OCI-LY1 (cell line): ENCODE measurements around the gene TAX1BP3.

Experiments
- H2AFZ ChIP-seq: fragments of 200-600 bp; sonication (generic), shearing (Covaris generic); 2 replicates; pipeline ENCODE4 v1.6.0; 2014; ENCODE audit warnings: antibody characterized with exemption, mild to moderate bottlenecking, low read length
- H3F3A ChIP-seq: fragments of 200-600 bp; sonication (generic), shearing (Covaris generic); 2 replicates; pipeline ENCODE4 v1.6.0; 2014; ENCODE audit warnings: mild to moderate bottlenecking, antibody characterized with exemption, low read length, moderate library complexity; ENCODE audit not compliant: insufficient read depth
- H3K27ac ChIP-seq: fragments of 200-600 bp; sonication (generic); 2 replicates; pipeline ENCODE4 v1.5.1; 2014; ENCODE audit warnings: low read length, mixed run types, mild to moderate bottlenecking, low read depth; ENCODE audit not compliant: poor library complexity, severe bottlenecking
- H3K27me3 ChIP-seq: fragments of 200-600 bp; sonication (generic); 2 replicates; pipeline ENCODE4 v1.6.0; 2014; ENCODE audit warnings: antibody characterized with exemption, mild to moderate bottlenecking, low read length, moderate library complexity; ENCODE audit not compliant: insufficient read depth
- H3K36me3 ChIP-seq: fragments of 200-600 bp; sonication (generic); 2 replicates; pipeline ENCODE4 v1.6.1; 2014; ENCODE audit warnings: mild to moderate bottlenecking, antibody characterized with exemption, low read length, moderate library complexity, mixed read lengths; ENCODE audit not compliant: insufficient read depth
- H3K4me1 ChIP-seq: fragments of 200-600 bp; sonication (generic); 2 replicates; pipeline ENCODE4 v1.5.1; 2014; ENCODE audit warnings: mild to moderate bottlenecking, low read length, moderate library complexity; ENCODE audit not compliant: insufficient read depth, severe bottlenecking
- H3K4me2 ChIP-seq: fragments of 200-600 bp; sonication (generic), shearing (Covaris generic); 2 replicates; pipeline ENCODE4 v1.6.1; 2014; ENCODE audit warnings: low read length
- H3K4me3 ChIP-seq: fragments of 200-600 bp; sonication (generic); 2 replicates; pipeline ENCODE4 v1.5.1; 2014; ENCODE audit warnings: low read length, low read depth, mild to moderate bottlenecking, mixed read lengths; ENCODE audit not compliant: poor library complexity, severe bottlenecking
- H3K79me2 ChIP-seq: fragments of 200-600 bp; shearing (Covaris generic); 2 replicates; pipeline ENCODE4 v1.6.1; 2016; ENCODE audit warnings: mixed run types, low read length, mixed read lengths; ENCODE audit not compliant: insufficient read depth
- H3K9ac ChIP-seq: fragments of 200-600 bp; sonication (generic), shearing (Covaris generic); 2 replicates; pipeline ENCODE4 v1.6.1; 2014; ENCODE audit warnings: mild to moderate bottlenecking, low read length, mixed read lengths
- H3K9me2 ChIP-seq: fragments of 200-600 bp; sonication (generic), shearing (Covaris generic); 2 replicates; pipeline ENCODE4 v1.6.1; 2014; ENCODE audit warnings: low read depth, mild to moderate bottlenecking, low read length, mixed read lengths
- H3K9me3 ChIP-seq: fragments of 200-600 bp; shearing (Covaris generic); 2 replicates; pipeline ENCODE4 v1.6.1; 2014; ENCODE audit warnings: low read length, mixed read lengths
- H4K20me1 ChIP-seq: fragments of 200-600 bp; sonication (generic), shearing (Covaris generic); 2 replicates; pipeline ENCODE4 v1.6.0; 2016; ENCODE audit warnings: mild to moderate bottlenecking, low read length; ENCODE audit not compliant: insufficient read depth
- CTCF ChIP-seq: fragments of 200-600 bp; sonication (generic), shearing (Covaris generic); IDR thresholded peaks from 2 replicates; pipeline ENCODE4 v1.5.1; 2017; ENCODE audit warnings: mild to moderate bottlenecking, antibody characterized with exemption, low read length, moderate library complexity, mixed read lengths
- EZH2 ChIP-seq: fragments of 200-600 bp; sonication (generic), shearing (Covaris generic); IDR thresholded peaks from 2 replicates; pipeline ENCODE4 v1.8.0; 2017; ENCODE audit warnings: borderline replicate concordance, mixed run types, mild to moderate bottlenecking, antibody characterized with exemption, low read length, moderate library complexity, mixed read lengths

The TAX1BP3 gene

DNA sequence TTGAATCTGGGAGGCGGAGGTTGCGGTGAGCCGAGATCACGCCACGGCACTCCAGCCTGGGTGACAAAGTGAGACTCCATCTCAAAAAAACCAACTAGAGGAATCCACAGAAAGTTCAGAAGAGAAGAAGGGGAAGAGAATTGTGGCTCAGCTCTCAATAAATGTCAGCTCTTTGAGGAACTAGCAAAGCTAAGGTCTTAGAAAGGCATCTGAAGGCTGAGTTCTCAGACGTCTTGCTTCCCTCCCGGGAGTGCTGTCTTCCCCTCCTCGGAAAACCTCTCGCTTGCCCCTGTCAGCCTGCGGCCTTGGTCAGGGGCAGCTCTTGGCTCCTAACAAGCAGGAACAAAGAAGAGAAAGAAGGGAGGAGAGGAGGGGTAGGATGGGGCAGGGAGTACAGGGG is 37.6 kb downstream of the TAX1BP3 start:
- H3K4me1 ChIP-seq = peaks cover 3% of the 10 kb centered on the region
- no peak overlapping the region for H3K27ac ChIP-seq
- H3K36me3 ChIP-seq = peaks cover 39% of the 10 kb centered on the region
- H3K27me3 ChIP-seq = no peaks in the 10 kb centered on the region
- no peaks in the 10 kb centered on the region for H3F3A ChIP-seq
- H4K20me1 ChIP-seq = no peaks in the 10 kb centered on the region
- no peaks in the 10 kb centered on the region for H3K9me3 ChIP-seq
- no peaks in the 10 kb centered on the region for H3K79me2 ChIP-seq
- no peak overlapping the region for H3K4me2 ChIP-seq
- H3K4me3 ChIP-seq = no peak overlapping the region
- no peak for TF ChIP-seq EZH2
- TF ChIP-seq CTCF = no peak
- no peak overlapping the region for H3K9ac ChIP-seq
- no peak overlapping the region for H2AFZ ChIP-seq
- H3K9me2 ChIP-seq = no peaks in the 10 kb centered on the region

DNA sequence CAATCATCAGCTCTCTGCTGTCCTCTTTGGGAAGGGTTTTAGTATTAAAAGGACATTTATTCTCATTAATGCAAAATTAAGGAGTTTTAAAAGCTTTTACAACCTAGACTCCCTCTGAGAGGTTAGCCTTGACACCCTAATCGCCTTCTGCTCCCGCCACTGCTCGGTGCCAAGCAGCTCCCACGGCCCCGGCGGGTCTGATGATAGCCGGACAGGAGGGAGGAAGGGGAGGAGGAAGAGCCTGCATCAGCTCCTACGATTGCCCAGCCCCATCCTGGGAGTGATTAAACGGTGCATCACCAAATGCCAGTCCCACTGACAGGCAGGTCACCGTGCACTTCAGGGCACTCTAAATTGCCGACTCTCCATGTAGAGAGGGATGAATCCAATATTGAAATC is 40.6 kb downstream of the TAX1BP3 start:
- no peaks in the 10 kb centered on the region for H4K20me1 ChIP-seq
- H3K4me3 ChIP-seq = no peak overlapping the region
- no peaks in the 10 kb centered on the region for H3K27me3 ChIP-seq
- no peaks in the 10 kb centered on the region for H3K4me1 ChIP-seq
- H3K4me2 ChIP-seq = no peak overlapping the region
- no peaks in the 10 kb centered on the region for H3K79me2 ChIP-seq
- no peak overlapping the region for H2AFZ ChIP-seq
- peaks cover 55% of the 10 kb centered on the region for H3K36me3 ChIP-seq
- H3K27ac ChIP-seq = no peak overlapping the region
- TF ChIP-seq EZH2 = no peak
- no peaks in the 10 kb centered on the region for H3F3A ChIP-seq
- H3K9me2 ChIP-seq = no peaks in the 10 kb centered on the region
- H3K9me3 ChIP-seq = no peaks in the 10 kb centered on the region
- H3K9ac ChIP-seq = no peak overlapping the region

- Histone ChIP-seq H3K27ac (no peak overlapping the region), H3K36me3 (peaks cover 50% of the 10 kb centered on the region), H3K4me2 (no peak overlapping the region), H3K4me3 (no peak overlapping the region), H2AFZ (no peak overlapping the region), H4K20me1 (no peaks in the 10 kb centered on the region), H3K9me2 (no peaks in the 10 kb centered on the region), H3K27me3 (no peaks in the 10 kb centered on the region), H3K4me1 (no peaks in the 10 kb centered on the region), H3K79me2 (no peaks in the 10 kb centered on the region), H3F3A (no peaks in the 10 kb centered on the region), H3K9ac (no peak overlapping the region), H3K9me3 (no peaks in the 10 kb centered on the region)
- TF ChIP-seq EZH2 = no peak
- no peak for TF ChIP-seq CTCF
Measured at GRCh38 chr17:3626831-3627768, 41.3 kb downstream of the TAX1BP3 start.
